Stimulated activated CD8-positive, alpha-beta memory T cell treated with anti-CD3 and anti-CD28 coated beads, Interleukin-7, amount 100 ng/mL, for 24 hours (primary cell): ENCODE results near the gene VSX1.

Experiments used
- DNase-seq: peaks from one replicate; pipeline ENCODE4 v3.0.0-alpha.2; 2020; ENCODE audit warnings: low read depth

VSX1 gene

DNA sequence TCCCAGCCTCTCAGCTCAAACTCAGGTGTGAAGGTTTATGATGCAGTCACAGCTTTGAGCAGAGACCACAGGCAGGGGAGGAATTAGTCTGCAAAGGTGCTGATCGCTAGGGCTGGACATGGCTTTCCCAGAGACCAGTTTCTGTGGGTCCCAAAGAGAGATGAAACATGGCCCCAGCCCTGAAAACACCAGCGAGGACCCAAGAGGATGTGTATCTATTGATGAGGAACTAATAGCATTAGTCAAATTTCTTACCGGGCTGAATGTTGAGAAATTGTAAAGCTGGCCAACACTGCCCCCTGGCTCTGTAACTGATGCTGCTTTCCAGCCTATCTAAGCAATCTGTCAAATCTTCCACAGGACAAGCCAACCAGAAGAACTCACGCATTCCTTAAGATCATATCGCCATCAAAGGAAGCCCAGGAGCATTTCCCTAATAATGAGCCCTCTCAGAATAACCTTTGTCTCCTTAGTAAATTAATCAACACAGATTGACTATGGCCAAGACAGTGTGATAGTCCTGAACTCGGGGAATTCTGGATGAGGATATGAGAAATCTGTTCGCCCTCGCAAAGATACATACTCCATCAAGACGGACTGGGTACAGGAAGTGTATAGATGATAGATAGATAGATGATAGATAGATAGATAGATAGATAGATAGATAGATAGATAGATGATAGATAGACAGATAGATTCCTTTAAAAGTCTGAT is 16.2 kb downstream of the VSX1 start:
- no peak for DNase-seq

DNA sequence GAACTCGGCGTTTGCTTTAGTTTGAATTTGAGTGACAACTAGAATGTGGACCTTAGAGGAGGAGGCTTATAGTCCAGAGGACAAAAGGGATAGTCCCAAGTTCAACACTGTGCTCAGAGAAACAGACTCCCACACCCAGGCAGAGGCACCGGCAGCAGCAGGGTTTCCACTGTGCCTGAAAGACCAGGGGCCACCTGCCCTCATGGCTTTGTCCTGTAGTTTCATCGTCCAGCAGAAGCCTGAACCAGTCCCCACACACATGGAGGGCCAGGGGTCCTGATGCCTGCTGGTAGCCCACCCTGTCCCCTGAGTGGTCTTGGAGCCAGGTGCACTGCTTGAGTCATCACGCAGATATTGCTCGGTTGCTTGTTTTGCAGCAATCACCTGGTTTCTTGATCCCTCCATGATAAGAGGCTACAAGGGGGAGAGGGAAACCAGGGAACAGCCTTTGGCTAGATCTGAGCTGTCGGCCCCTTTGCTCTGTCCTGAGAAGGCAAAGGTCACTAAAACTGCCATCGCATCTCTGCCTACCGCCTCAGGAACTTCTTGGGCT is 16.8 kb downstream of the VSX1 start:
- DNase-seq: no peak

DNA sequence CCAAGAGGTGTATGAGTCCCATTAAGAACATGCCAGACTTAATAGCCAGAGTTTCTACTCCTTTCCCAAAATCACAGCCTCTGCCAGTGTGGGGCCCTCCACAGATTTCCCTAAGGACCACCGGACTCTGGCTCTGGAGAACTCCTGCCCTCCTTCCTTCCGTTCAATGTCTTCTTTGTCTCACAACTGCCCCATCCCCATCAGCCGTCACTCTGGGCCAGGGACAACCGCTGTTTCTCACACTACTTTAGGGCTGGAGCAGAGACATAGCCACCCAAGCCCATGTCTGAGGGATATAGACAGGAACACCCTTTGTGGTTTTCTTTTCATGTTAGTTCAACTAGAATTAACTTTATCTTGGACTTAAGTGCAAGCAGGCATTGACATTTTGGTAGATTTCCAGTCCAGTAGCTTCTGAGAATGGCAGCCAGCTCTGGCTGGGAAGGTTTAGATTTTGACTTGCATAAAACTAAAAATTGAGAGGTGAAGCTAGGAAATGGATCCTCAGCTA is 17.3 kb downstream of the VSX1 start:
- no peak for DNase-seq

DNA sequence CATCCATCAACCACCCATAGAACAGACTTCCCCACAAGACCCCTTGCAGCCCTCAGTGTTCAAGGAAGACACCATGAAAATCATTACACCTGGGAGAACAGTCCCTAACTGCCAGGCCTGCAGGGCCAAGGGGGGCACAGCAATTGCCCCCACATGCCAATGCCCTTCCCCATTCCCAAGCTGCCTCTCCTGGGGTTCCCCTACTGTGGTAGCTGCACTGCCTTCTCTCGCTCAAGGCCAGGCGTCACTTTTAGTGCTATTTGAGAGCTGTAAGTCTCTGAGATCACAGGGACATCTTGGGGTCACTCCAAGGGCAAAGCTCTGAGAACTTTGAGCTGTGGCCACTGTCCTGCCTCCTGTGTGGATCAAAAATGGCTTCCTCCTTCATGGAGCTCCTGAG is 18.0 kb downstream of the VSX1 start:
- no peak for DNase-seq

DNA sequence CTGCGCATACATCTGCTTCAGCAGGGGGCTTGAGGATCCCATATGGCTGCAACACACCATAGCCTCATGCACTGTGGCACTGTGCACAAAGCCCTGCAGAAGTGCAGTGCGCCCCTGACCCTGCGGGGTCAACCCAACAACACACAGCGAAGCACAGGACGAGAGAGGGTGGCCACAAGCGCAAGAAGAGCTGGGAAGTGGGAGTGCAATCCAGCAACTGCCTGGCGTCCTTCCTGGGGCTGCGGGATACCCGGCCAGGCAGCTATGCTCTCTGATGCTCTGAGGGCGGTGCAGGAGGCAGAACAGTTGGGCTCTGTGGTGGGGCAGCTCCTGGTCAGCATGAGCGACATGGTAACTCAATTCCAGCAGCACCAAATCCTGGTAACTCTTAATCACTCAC is 18.4 kb downstream of the VSX1 start:
- DNase-seq: no peak

DNA sequence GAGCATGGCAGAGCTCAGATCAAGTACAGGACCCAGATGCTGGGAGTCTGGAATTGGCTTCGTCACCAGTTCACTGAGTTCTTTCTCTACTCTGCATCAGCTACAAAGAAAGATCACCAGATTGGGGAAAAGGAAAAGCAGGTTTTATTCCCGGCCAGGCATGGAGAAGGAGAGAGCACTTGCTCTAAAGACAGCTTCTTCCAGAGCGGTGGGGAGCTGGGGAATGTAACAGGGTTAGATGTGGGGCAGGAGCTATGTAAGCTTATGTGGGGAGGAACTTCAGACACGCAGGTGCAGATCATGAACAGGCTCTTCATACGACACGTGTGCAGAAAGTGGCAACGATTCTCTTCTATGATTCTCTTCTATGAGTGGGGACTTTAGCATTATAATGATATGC is 19.1 kb downstream of the VSX1 start:
- DNase-seq: no peak

DNA sequence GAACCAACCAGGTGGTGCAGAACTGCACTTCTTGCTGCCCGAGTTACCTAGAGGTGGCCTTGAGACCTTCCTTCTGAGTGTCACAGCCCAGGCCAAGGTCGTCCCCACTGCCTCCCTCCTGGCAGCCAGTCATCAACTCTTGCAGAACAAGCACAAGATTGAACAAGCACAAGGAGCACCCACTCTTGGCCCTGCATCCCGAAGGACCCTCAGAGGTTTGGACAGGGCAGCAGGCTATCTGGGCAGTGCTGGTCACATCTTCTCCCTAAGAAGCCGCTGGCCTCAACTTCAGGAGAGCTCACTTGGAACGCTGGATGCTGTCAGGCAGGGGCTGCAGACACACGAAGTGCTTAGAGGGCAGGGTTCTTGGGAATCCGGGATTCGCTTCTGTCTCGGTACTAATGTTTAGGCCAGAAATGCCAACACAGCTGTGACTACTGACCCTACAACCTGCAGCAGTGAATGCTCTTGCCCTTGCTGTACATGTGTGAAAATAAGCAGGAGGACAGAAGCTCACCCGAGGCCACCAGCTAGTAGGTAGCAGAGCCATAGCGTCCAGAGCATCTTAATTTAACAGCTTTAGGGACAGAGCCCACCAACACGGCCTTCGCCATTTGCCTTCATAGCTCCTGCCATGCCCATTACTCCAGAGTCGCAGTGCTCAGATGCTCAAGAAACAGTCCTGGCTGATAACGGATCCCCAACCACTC is 20.0 kb downstream of the VSX1 start:
- DNase-seq: no peak

DNA sequence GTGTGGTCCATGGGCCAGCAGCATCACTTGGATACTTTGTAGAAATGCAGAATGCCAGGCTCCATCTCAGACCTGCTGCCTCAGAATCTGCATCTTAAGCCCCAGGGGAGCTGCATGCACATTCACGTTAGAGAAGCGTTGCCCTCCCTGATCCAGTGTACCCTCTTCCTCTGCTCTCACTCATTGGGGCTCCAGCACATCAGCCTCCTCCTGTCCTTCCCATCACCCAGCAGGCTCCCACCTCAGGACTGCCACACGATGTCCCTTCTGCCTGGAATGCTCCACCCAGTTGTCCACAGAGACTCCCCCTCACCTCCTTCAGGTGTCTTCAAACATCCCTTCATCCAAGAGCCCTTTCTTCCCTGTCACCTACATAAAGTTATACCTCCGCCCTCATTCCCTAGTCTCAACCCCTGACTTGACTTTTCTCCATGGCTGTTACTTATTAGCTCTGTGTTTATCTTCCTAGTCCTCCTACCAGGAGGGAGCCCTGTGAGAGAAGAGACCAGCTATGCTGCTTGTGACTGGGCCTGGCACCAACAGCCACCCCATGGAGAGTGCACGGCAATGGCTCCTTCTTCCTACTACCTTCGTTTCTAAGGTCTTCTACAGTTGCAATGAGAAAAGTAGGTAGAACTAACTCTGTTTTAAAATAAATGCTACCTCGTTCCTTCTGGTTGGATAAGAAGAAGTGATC is 20.7 kb downstream of the VSX1 start:
- no peak for DNase-seq

DNA sequence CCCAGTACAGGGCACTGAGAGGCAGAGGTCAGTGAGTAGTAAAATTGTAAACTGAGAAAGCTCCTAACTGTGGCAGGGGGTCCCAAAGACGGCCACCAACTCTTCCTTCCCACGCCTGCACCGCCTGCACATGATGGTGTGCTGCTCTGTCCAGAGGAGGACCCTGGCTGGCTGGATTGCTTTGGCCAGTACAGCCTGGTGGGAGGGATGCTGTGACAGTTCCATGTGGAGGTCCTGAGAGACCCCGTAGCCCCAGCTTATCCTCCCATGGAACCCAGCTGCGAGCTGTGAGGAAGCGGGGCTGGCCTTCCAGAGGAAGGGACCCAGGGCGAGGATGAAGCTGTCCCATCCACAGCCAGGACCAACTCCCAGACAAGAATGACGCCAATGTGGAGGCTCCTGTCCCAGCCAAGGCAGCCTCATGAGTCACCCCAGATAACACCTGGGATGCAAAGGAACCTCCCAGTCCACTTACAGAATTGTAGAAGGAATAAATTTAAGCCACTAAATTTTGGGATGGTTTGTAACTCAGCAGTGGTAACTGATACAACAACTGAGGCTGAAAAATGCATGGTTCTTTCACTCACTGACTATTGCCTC is 22.0 kb downstream of the VSX1 start:
- DNase-seq: no peak

DNA sequence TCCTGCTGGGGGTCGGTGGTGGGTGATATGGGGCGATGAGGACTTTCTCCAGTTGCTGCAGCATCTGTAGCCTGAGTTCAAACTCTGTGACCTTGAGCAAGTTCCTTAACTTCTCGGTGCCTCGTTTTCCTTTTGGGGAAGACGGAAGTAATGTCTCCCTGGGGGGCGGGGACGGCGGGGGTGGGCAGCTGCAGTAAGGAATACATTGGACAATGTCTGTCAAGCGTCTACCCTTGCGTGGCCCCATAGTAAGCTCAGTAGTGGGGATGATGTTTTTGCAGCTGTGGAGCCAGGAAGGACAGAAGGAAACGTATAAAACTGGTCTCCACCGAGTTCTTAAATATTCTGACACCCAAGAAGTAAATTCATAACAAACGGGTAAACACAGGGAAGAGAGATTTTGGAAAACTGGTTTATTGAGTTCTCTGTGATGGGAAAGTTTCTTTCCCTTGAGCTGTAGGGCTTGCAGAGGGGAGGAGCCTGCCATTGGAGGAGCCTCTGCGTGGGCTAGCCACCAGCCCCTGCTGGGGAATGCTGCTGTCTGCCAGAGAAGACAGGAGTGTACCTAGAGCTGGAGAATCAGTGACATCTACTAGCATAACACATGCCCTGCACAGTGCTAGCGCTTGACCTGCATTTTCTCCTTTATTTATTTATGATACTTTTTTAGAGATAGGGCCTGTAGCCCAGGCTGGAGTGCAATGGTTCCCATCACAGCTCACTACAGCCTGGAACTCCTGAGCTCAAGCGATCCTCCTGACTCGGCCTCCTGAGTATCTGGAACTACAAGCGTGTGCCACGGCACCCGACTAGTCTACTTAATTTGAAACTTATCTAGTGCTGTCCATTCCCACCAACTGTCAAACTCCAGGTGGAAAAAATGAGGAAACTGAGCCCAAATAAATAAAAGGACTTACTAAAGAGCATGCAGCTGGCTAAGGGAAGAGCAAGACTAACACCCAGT is 22.8 kb downstream of the VSX1 start:
- DNase-seq: no peak

DNA sequence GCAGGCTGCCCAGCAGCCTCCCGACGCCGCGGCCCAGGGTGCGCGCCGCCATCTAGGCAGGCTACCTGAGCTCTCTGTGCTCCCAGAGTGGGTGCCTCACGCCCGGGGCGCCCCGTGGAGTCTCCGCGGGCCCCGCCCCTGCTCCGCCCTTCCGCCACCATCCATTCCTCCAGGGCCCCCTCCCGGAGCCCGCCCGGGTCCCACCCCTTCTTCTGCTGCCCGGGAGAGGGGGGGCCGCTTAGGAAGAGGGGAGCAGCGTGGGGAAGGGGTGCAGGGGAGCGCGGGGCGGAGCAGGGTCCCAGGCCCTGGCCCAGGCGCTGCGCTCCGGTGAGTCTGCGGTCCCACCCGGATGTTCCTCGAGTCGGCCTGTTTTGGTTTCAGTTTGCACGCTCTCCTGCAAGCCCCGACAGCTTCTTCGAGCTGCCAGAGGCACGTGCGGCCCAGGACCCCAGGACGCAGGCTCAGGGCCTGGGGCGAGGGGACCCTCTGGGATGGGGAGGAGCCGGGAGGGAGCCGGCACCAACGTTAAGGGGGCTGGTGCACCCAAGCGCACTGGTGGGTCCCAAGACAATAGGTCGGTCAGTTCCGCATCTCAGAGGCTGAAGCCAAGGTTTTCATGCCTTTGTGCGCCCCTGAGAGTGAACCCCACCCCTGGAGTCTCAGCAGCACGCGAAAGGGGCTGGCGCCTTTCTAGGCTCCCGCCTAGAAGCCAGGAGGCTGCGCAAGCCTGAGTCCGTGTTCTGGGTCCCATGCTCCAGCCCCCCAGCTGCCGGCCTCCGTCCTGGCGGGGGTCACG is 23.7 kb downstream of the VSX1 start, which contains the start of gene ACSS1:
Gene ACSS1 (minus strand): TSS at position 89 of the 796 bp plus-strand sequence. CDS start 37 bp downstream, at position 52.
- DNase-seq: peak; percentile 41

DNA sequence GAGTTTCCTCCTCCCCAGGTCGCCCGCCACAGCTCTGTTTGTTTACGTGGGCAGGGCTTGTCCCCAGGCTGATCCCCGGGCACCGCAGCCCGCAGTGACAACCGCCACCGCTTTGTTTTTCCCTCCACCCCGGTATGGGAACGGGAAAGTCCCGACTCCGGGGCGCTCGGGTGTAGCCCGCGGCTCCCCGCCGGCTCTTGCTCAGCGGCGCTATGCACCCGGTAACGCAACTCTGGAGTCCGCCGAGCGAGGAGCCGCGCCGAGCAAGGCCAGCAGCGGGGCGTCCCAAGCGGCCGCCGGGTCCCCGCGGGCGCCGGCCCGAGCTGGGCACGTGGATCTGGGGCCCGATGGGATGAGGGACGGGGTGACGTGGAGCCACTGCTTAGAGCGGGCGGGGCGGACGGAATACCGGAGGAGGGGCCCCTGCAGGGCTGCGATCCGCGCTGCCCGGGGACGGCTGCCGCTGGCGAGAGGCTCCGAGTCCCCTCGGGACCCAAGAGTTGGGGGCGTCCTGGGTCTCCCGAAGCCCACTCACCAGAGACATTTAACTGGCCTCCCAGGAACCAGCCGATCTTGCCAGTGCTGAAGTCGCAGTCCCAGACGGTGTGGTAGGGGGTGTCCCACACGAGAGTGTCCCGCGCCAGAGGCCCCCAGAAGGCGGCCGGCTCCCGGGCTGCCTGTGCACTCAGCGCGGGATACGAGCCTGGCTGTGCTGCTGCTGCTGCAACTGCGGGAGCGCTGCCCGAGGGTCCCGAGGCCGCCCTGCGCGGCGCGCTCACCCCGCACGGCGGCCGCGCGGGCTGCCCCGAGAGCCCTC is 24.5 kb downstream of the VSX1 start:
- peak; percentile 55 for DNase-seq

DNA sequence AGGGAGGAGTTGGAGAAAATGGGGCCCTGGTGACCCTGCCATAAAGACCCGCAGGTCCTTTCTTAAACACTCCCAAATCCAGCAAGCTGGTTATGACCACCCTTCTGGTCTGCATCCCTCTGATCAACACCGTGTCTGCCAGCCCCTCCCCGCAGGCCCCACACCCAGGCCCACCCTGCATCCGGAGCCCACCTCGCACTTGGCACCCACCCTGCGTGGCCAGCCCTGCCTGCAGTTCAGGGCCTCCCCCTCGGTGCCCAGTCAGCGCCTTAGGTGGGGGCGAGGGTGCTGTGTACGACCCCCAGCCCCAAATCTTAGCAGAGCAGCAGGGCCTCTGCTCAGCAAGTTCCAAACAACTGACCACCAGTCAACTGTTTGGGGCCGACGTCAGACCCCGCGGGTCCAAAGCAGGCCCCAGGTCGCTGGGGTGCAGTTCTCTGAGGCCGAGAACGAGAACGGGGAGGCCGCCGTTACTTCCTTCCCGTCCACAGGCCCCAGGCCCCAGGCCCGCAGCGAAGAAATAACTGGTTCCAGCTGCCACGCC is 25.2 kb downstream of the VSX1 start:
- DNase-seq: no peak

DNA sequence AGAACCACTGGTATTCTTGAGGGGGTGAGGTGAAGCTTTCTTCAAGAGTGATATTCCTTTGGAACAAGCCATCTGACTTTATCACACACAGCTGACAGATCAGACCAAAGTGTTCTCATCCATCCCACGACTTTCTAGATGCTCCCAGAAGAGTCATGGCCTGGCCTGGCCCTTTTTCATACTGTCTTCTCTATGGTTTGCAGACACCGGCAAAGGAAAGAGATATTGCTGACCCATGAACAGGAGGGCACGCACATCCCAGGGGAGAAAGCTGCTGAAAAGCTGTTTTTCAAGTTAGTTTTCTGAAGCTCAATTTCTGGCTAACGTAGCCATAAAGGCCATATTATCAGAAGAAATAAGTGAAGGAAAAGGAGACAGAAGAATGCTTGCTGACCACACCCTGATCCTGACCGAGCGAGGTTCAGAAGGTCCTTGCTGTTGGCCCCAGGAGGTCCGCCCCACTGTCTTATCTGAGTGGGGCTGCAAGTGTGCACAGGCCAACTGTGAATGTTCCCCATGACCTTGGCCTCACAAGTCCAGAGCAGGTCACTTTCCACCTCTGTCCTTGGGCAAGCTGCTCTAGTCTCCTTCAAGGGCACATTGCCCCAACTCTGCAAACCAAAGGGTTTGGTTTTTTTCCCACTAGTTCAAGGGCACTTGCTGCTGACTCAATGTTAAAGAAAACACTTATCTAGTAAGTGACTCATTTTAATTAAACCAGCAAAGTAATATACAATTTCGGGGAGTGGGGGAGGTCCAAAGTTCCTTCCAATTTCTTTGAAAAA is 26.0 kb downstream of the VSX1 start:
- DNase-seq: no peak

DNA sequence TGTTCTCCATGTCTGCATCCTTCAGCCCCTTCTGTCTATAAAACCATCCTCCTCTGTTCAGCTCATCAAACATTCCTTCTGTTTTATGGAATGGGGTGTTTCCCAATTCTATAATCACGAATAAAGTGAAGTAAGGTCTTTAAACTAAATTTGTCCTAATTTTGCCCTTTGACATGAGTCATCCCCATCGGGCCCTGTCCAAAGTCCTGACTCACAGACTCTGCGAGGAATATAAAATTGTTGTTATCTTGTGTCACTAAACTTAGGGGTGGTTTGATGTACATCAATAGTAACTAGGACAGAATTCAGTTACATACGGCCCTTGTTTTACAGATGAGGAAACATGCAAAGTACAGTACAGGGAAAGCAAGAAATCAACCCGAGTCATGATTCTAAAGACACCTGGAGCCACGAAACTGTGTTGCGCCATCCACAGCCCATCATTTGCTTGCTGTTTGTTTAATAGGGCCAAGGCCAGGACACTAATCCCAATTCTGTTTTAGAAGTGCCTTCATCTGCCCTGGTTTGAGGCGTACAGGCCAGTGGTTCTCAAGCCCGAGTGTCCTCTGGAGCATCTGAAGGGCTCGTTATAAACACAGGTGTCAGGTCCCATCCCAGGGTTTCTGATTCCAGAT is 26.8 kb downstream of the VSX1 start:
- DNase-seq: no peak

DNA sequence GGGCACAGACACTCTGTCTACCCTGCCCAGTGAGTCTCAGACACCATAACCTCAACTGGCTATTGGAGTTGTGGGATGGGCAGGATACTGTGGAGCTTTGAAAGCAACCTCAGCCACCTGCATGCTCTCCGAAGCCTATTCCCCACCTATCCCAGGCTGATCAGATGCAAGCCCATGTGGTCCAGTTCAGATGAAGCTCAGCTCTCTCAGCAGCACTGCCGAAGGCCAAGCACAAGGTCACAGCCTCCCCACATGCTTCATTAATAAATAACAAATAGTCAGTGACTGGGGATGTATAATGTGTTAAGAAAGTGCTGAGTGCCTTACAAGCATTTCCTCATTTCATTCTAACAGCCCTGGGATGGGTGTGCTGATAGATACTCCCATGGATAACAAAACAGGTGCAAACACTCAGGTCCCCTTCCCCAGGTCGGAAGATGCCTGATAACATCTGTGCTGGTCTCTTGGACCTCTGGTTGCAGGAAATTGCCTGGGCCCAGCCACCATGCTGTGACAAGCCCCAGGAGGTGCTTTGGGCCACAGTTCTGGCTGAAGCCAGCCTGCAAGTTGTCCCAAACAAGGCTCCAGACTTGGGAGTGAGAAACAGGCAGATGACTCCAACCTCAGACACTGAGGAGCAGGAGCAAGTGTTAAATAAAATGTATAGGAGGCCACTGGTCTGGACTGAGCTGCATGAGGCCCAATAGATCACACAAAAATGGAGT is 27.7 kb downstream of the VSX1 start:
- no peak for DNase-seq
